Pulmonary artery endothelial cell (primary cell): ENCODE measurements around the gene OXER1. TPM values are rescaled to one million over a fixed set of nuclear protein-coding genes. Genes with fewer than 3 reads are reported as not detected.

Source experiments
- total RNA-seq: library from RNA; depleted of rRNA; stranded (reverse); fragments of >200 nt; gene quantifications from 2 replicates; pipeline ENCODE4 v1.2.3, GENCODE V29; 2014

Gene OXER1
- total RNA-seq, 1 donor from 2014 or later, result not detected

Other genes starting within 250 kb of the OXER1 start
- gene MTA3, start 195.5 kb downstream of the OXER1 start, total RNA-seq, result 22.4 and 24.0 TPM in 2 replicates
- 0.18 and 0.20 TPM in 2 replicates for gene HAAO, start 28.4 kb upstream of the OXER1 start, total RNA-seq